Upper lobe of right lung (tissue), 1 donor: ENCODE measurements around the gene AHDC1. TPM values are rescaled to one million over a fixed set of nuclear protein-coding genes. Genes with fewer than 3 reads are reported as not detected.

Experiments
- ATAC-seq: fragments of 200-7000 bp; cut with Tn5 transposase; one replicate; pipeline ENCODE4 v1.9.1; 2020; ENCODE audit warnings: mild to moderate bottlenecking, moderate library complexity
- DNase-seq: peaks from one replicate; pipeline ENCODE4 v3.0.0-alpha.2; 2020
- H3K27ac ChIP-seq: fragments of 200-600 bp; one replicate; pipeline ENCODE4 v1.8.0; 2022
- H3K27me3 ChIP-seq: fragments of 200-600 bp; one replicate; pipeline ENCODE4 v1.8.0; 2022; ENCODE audit warnings: mild to moderate bottlenecking
- H3K36me3 ChIP-seq: fragments of 200-600 bp; one replicate; pipeline ENCODE4 v1.8.0; 2022
- H3K4me1 ChIP-seq: fragments of 200-600 bp; one replicate; pipeline ENCODE4 v1.8.0; 2022
- H3K4me3 ChIP-seq: fragments of 200-600 bp; one replicate; pipeline ENCODE4 v1.8.0; 2022; ENCODE audit warnings: mild to moderate bottlenecking
- H3K9me3 ChIP-seq: fragments of 200-600 bp; one replicate; pipeline ENCODE4 v1.8.0; 2022
- CTCF ChIP-seq: fragments of 200-600 bp; IDR thresholded peaks from one replicate; pipeline ENCODE4 v1.8.0; 2022; ENCODE audit warnings: antibody characterized with exemption
- intact Hi-C: fragments of 100-400 bp; cut with DNase I; formaldehyde crosslinking; loops from one replicate; pipeline ENCODE4 v1.11.0; 2022
- total RNA-seq: library from RNA; stranded (reverse); fragmentation: NEBNext Ultra II Directional; extraction: Animal tissue kit (Norgen Biotek cat#: 25700); gene quantifications from one replicate; pipeline ENCODE4 v1.2.1, GENCODE V29; 2021
- donor health status: DM: no; HTN: yes; CAD: no; lungs with severe emphysema.

The AHDC1 gene
- total RNA-seq, 1 donor from 2014 or later: 34.2 TPM

DNA sequence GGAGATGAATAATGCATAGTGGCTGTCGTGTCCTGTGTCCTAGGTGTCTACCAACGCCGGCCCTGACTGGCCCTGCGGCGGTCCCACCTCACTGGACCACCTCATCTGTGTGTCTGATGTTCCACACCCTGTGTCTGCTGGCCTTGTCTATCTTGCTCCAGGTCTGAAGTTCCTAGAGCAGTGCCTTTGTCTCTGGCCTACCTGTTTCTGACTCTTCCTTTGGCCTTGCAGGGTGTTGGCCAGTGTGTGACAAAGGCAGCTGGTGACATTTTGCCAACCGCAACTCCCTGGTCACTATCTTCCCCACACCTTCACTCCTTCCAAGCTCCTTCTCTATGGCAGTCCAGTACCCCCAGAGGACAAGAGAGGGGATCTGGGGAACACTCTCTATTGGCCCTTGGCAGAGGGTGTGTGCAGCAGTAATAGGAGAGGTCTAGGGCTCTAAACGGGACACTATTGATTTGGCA, 1.4 kb upstream of the AHDC1 start:
- Histone ChIP-seq H3K27me3 (no peaks in the 10 kb centered on the region), H3K9me3 (no peaks in the 10 kb centered on the region), H3K27ac (no peak overlapping the region), H3K4me3 (no peak overlapping the region), H3K36me3 (no peaks in the 10 kb centered on the region), H3K4me1 (peaks cover 30% of the 10 kb centered on the region)
- TF ChIP-seq CTCF: no peak
- ATAC-seq: no peak
- peak; percentile 61 for DNase-seq
- intact Hi-C loops: loop anchor here (5.0 to 10.0 kb wide), 3 partner anchors 71 to 303 kb away; partner anchors contain the start of gene GPR3

DNA sequence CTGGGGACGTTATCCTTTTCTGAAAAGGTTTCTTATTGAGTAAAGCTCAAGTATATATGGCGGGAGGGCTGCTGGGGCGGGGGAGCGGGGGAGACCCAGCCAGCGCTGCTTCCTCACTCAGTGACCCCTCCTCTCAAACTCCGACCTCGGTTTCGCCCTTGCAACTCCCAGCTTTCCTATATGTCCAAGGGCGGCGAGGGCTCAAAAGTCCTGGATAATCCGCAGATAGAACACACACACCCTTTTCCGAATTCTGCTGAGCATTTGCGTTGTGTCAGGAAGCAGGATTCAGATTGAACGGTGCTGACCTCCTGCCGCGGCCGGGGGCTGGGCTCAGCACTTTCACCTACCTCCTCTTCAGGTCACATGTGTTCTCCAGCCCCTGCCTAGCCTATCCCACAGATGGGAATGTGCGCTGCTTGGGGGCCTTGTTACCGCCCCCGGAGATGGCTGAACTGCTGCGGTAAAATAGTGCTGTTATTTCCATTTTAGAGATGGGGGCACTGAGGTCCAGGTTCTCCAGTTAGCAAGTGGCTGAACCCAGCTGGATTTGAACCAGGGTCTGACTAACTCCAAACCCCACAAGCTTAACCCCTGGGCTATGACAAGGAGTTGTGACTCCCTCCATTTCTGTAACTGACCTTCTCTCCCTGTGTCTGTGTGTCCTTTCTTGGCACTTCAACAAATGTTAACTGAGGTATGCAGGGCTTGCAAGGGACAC, 795 bp upstream of the AHDC1 start:
- intact Hi-C loops: loop anchor here (5.0 to 10.0 kb wide), 3 partner anchors 70 to 302 kb away; partner anchors contain the start of gene GPR3
- Histone ChIP-seq H3K4me1 (peaks cover 34% of the 10 kb centered on the region), H3K4me3 (peak overlapping the region; percentile 82), H3K9me3 (no peaks in the 10 kb centered on the region), H3K27me3 (no peaks in the 10 kb centered on the region), H3K27ac (no peak overlapping the region), H3K36me3 (no peaks in the 10 kb centered on the region)
- no peak for TF ChIP-seq CTCF
- no peak for DNase-seq
- no peak for ATAC-seq

DNA sequence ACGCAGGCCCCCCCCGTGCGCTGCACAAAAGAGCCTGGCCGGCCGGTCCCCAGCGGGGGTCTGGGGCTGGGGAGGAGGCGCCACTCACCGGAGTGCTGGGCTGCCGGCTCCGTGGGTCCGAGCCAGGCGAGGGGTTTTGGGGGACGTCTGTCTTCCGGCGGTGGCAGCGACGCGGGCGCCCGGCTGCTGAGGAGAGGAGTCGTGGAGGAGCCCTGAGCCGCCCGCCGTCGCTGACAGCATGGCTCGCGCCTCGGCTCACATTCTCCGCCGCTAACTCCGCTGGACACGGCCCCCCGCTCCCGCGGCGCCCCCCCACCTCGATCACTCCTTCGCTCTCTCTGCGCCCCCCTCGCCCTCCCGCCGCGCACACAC, 649 bp downstream of the AHDC1 start:
- peak; percentile 1 for ATAC-seq

GRCh38 chr1:27602462-27603308, 1.3 kb downstream of the AHDC1 start:
- intact Hi-C loops: loop anchor here (10.0 kb wide), 2 partner anchors 68 to 208 kb away; partner anchors contain the start of gene GPR3
- peaks cover 51% of the 10 kb centered on the region for H3K4me1 ChIP-seq
- peak overlapping the region; percentile 81 for H3K27ac ChIP-seq
- H3K9me3 ChIP-seq: no peaks in the 10 kb centered on the region
- H3K4me3 ChIP-seq: peak overlapping the region; percentile 82
- no peaks in the 10 kb centered on the region for H3K27me3 ChIP-seq
- TF ChIP-seq CTCF: no peak
- ATAC-seq (peak; percentile 37), DNase-seq (peak; percentile 84)
- H3K36me3 ChIP-seq: no peaks in the 10 kb centered on the region

More for the DNA sequence above, 649 bp downstream of the AHDC1 start:
- Histone ChIP-seq H3K4me1 (peaks cover 45% of the 10 kb centered on the region), H3K9me3 (no peaks in the 10 kb centered on the region), H3K27me3 (no peaks in the 10 kb centered on the region), H3K4me3 (peak overlapping the region; percentile 82), H3K36me3 (no peaks in the 10 kb centered on the region), H3K27ac (peak overlapping the region; percentile 81)
- peak; percentile 74 for DNase-seq
- intact Hi-C loops: loop anchor here (10.0 kb wide), 2 partner anchors 68 to 208 kb away; partner anchors contain the start of gene GPR3
- no peak for TF ChIP-seq CTCF

DNA sequence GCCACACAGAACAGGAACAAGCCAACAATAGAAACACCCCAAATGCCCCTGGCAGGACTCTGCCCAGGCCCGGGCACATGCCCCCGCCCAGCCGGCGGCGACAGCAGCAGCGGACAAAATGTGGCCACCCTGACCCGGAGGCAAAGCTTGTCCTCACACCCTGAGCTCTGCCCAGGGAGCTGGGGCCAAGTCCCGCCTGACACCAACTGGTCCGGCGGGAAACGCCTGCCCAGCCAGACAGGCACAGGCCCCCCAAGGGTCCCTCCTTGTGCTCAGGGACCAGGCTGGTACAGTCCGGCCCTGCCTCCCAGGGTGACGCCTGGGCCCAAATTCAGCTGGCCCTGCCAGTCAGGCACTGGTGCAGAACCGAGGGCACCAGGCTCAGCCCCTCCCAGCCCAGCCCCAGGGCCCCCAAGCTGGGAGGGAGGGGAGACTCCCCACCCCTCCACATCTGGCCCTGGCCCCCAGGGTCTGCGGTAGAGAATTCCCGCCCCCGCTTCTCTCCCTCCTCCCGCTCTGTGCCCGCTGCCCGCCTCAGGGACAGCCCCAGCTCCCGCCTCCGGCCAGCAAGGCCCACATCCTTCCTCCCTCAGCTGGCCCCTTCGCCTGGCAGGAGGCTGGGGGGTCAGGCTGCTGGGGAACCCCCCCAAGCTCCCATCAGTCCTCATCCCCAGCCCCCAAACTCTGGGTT, 2.0 kb downstream of the AHDC1 start:
- Histone ChIP-seq H3K9me3 (no peaks in the 10 kb centered on the region), H3K36me3 (no peaks in the 10 kb centered on the region), H3K4me1 (peaks cover 55% of the 10 kb centered on the region), H3K27ac (peak overlapping the region; percentile 81), H3K27me3 (no peaks in the 10 kb centered on the region), H3K4me3 (peak overlapping the region; percentile 82)
- ATAC-seq (peak; percentile 2), DNase-seq (no peak)
- no peak for TF ChIP-seq CTCF
- intact Hi-C loops: loop anchor here (10.0 kb wide), 2 partner anchors 67 to 207 kb away; partner anchors contain the start of gene GPR3
